Measurements from ENCODE around the gene MBTPS1.

DNA sequence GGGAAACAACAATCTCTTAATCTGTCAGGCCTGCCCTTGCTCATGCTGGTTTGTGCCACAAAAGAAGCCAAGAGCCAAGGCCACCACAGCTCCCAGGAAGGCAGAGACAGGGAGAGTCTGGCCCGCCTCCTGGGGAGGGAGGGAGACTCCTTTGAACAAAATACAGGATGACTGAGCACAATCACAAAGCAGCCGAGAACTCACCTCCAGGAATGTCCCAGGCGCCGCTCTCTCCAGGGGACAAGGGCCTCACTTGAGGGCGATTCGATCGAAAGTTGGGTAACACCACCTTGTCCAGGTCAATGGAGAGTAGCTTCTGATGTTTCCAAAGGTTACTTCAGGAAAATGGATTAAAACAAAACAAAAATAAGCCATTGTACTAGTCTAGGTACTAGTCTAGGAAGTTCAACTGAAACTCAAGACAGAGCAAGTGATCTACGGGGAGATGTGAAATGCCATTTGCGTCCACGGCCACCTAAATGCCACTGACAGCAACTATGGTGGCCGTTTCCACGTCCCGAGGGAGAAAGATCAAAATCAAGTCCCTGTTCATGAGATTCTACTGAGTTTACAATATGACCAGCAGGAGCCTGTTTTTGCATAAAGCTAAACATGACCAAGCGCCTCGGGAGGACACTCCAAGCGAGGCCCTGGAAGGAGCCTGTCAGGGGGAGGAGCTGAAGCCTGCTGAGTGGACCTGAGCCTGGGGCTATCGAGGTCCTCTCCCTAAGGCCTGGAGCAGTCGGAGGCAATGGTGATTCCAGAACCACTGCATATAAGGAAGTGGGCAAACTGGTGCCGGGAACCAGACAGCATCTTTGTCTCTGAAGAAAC, 60.7 kb downstream of the MBTPS1 start:
- TF ChIP-seq ZNF70 (CRISPR knock-in tag; IDR thresholded peaks at IDR 0.05) (no peak), ZFP30 (CRISPR knock-in tag; IDR thresholded peaks at IDR 0.05) (no peak), ZC3H10 (CRISPR knock-in tag; IDR thresholded peaks at IDR 0.05) (no peak), ISL1 (CRISPR knock-in tag; IDR thresholded peaks at IDR 0.05) (no peak), OSR1 (CRISPR knock-in tag; IDR thresholded peaks at IDR 0.05) (no peak), SNAI2 (CRISPR knock-in tag; IDR thresholded peaks at IDR 0.05) (no peak), CSDC2 (CRISPR knock-in tag; IDR thresholded peaks at IDR 0.05) (no peak)
- TF ChIP-seq, protein P1, sequence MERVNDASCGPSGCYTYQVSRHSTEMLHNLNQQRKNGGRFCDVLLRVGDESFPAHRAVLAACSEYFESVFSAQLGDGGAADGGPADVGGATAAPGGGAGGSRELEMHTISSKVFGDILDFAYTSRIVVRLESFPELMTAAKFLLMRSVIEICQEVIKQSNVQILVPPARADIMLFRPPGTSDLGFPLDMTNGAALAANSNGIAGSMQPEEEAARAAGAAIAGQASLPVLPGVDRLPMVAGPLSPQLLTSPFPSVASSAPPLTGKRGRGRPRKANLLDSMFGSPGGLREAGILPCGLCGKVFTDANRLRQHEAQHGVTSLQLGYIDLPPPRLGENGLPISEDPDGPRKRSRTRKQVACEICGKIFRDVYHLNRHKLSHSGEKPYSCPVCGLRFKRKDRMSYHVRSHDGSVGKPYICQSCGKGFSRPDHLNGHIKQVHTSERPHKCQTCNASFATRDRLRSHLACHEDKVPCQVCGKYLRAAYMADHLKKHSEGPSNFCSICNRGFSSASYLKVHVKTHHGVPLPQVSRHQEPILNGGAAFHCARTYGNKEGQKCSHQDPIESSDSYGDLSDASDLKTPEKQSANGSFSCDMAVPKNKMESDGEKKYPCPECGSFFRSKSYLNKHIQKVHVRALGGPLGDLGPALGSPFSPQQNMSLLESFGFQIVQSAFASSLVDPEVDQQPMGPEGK (CRISPR knock-in tag; IDR thresholded peaks at IDR 0.05; ENCODE audit: borderline replicate concordance): no peak
- TF ChIP-seq, protein P2, sequence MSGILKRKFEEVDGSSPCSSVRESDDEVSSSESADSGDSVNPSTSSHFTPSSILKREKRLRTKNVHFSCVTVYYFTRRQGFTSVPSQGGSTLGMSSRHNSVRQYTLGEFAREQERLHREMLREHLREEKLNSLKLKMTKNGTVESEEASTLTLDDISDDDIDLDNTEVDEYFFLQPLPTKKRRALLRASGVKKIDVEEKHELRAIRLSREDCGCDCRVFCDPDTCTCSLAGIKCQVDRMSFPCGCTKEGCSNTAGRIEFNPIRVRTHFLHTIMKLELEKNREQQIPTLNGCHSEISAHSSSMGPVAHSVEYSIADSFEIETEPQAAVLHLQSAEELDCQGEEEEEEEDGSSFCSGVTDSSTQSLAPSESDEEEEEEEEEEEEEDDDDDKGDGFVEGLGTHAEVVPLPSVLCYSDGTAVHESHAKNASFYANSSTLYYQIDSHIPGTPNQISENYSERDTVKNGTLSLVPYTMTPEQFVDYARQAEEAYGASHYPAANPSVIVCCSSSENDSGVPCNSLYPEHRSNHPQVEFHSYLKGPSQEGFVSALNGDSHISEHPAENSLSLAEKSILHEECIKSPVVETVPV (CRISPR knock-in tag; IDR thresholded peaks at IDR 0.05): no peak
